NCI-H345 treated with DMSO at 0.1 percent for 48 hours (cell line): Measurements from ENCODE around the gene FEZ2.
"Not testable (repeated sequence)": the region's sequence is repeated elsewhere in the genome, so short reads cannot be mapped to it uniquely, and the experiment has no call there.

ENCODE experiments used
- DNase-seq: peaks from one replicate; lab custom pipeline; 2025; ENCODE audit not compliant: unreplicated experiment; lab: John Stamatoyannopoulos, UW

FEZ2 gene

DNA sequence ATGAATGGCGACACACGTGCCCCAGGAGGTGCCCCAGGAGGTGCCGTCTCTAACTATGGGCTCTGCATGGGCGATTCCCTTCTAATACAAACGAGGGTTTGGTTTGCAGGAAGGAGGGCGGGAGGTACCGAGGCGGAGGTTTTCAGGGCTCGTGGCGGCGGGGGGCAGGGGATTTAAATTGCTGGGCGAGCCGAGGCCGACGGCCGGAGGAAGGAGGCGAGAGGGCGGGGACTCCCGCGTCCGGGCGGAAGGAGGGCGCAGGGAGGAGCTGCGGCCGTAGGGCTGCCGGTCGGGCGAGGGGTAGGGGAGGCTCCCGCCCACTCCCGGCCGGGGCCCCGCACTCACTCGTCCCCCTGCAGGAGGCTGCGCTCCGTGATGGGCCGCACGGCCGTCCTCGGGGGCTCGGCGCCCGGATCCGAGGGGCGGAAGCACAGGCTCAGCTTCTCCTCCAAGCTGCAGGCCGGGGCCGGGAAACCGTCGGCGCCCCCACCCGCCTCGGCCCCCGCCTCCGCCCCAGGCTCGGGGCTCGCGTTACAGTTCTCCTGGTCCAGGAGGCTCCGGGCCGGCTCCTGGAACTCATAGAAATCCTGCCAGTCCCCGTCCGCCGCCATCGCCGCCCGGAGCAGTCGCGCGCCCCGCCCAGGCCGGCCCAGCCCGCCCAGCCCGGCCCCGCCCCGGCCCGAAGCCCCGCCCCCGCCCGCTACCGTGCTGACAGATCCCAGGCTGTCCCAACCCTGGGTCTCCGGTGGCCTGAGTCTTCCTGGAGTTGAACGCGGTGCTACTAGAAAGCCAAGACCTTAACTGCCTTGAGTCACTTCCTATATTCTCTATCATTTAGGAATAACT, at the start of gene FEZ2:
Gene FEZ2, minus strand, starts transcription at position 637 of the 846 bp plus-strand sequence. Its CDS starts 26 bp downstream, at position 611.
- DNase-seq = peak; percentile 42

- DNase-seq = no peak
Observed at GRCh38 chr2:36634981-36635597, 37.1 kb upstream of the FEZ2 start.

DNA sequence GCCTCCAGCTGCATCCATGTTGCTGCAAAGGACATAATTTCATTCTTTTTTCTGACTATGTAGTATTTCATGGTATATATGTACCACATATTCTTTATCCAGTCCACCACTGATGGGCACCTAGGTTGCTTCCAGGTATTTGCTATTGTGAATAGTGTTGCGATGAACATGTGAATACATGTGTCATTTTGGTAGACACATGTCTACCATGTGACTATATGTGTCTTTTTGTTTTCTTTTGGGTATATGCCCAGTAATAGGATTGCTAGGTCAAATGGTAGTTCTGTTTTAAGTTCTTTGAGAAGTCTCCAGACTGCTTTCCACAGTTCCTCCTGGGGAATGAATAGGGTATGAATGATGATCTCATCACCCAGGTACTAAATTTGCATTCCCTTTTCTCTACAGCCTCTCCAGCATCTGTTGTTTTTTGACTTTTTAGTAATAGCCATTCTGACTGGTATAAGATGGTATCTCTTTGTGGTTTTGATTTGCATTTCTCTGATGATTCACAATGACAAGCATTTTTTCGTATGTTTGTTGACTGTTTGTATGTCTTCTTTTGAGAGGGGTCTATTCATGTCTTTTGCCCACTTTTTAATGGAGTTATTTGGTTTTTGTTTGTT, 35.6 kb upstream of the FEZ2 start:
- no peak for DNase-seq

- DNase-seq = no peak
Observed at GRCh38 chr2:36626756-36627155, 28.8 kb upstream of the FEZ2 start.

DNA sequence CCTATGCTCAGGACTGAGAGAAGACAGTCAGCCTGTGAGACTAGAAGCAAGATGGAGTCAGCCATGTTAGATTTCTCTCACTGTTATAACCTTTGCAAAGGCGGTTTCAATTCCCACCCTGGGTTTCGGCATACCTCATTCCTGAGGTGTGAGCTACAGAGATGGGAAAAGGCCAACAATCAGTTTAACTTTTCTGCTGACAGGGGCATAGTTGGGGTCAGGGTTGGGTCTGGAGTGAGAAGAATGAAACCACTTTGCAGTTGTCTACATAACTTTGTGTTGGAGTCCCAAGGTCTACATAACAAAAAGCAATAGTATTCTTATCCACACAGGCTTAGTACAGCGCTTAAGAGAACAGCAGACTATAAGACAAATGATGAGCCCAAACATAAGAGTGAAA, 28.1 kb upstream of the FEZ2 start:
- no peak for DNase-seq

DNA sequence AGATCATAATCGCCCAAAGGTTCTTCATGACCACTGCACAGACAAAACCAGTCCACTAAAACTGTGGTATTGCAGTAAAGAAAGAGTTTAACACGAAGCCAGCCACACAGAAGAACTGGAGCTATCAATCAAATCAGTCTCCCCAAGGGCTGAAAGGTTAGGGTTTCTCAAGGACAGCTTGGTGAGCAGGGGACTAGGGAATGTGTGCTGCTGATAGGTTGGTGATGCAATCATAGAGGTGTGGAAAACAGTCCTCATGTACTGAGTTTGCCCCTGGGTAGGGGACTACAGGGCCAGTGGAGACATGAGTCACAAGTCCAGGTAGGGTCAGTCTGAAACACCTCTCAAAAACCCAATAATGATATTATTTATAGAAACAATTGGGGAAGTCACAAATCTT, 27.3 kb upstream of the FEZ2 start:
- DNase-seq = no peak

- DNase-seq = no peak
Observed at GRCh38 chr2:36620321-36620720, 22.4 kb upstream of the FEZ2 start.

DNA sequence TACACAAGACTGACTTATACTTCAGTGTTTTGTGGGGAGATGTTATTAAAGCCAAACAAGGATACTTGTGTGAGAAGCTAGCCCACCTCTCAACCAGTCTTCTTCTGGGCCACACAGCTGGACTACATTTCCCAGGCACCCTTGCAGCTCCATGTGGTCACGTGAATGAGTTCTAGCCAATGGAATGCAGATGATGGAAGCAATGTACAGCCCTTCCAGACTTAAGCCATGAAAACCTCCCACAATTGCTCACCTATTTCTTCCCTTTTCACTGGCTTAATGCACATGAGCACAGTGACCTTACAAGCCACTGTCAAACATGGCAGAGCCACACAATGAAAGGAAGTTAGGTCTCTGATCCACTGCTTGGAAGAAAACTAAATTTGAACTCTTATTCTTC, 20.4 kb upstream of the FEZ2 start:
- no peak for DNase-seq

- no peak for DNase-seq
Observed at GRCh38 chr2:36616947-36617346, 19.0 kb upstream of the FEZ2 start.

GRCh38 chr2:36615222-36615621, 17.3 kb upstream of the FEZ2 start:
- DNase-seq = no peak

GRCh38 chr2:36613801-36614200, 15.8 kb upstream of the FEZ2 start:
- DNase-seq = no peak

- DNase-seq = no peak
Observed at GRCh38 chr2:36611316-36611990, 13.5 kb upstream of the FEZ2 start.

- no peak for DNase-seq
Observed at GRCh38 chr2:36609507-36609906, 11.5 kb upstream of the FEZ2 start.

DNA sequence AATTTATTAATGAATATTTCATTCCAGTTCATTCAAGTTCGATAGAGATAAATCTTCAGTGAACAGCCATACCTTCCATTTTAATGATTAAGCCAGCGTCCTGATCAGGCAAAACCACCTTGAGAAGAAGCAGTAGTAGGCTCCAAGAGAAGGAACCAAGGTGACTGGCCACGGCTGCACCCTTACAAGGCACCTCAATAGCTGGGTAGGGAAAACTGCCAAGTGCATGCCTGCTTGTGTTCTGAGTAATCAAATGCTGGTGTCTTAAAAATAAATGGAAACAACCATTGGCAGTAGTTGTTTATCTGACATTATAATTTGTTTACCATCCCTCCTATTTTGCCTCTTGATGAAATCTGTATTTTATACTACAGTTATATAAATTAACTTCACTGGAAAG, 10.0 kb upstream of the FEZ2 start:
- no peak for DNase-seq

GRCh38 chr2:36606925-36607324, 9.0 kb upstream of the FEZ2 start:
- DNase-seq = no peak

DNA sequence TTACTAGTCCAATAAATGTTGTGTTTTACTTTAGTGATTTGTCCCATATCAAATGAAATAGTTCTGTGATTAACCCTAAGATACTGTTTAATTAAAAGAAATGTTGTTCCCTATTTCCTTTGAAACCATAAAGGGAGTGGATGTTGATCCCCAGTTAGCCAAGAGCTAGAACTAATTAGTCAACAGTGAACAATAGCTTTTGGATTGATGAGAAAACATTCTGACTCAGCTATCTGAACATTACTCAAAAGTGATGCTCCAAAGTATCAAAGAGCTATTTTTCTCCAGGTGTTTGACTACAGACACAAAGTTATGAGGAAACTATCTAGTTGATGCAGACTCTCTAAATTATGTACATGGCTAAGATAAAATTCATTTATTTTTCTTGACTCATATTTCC, 7.3 kb upstream of the FEZ2 start:
- DNase-seq = no peak

- DNase-seq = not testable (repeated sequence)
Observed at GRCh38 chr2:36603629-36604028, 5.7 kb upstream of the FEZ2 start.

GRCh38 chr2:36597003-36597531, 901 bp downstream of the FEZ2 start:
- no peak for DNase-seq

DNA sequence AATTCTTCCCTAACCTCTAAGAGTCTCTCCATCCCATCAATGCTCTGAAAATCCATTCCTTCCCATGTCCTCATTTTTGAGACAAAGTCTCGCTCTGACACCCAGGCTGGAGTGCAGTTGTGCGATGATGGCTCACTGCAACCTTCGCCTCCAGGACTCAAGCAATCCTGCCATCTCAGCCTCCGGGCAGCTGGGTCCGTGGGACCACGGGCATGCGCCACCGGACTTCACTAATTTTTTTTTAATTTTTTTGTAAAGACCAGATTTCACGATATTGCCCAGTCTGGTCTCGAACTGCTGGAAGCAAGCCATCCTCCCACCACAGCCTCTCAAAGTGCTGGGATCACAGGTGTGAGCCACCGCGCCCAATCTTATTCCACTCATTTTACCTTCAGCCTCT, 1.6 kb downstream of the FEZ2 start:
- DNase-seq = no peak

DNA sequence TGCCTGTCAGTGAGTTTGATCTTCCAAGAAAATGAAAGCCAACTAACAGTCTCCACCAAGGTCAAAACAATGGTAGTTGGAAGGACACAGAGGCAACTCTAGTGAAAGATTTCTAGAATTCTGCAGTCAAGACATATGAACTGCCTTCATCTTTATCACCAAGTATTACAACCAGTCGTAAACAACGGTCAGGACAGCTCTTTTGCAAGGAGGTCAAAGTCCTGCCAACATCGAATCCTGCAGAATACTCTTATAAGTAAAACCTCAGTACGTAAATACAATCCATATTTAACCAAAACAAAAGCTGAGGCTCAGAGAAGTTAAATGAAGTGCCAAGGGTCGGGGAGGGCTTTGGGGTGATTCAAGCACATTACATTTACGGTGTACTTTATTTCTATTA, 3.1 kb downstream of the FEZ2 start:
- DNase-seq = no peak

DNA sequence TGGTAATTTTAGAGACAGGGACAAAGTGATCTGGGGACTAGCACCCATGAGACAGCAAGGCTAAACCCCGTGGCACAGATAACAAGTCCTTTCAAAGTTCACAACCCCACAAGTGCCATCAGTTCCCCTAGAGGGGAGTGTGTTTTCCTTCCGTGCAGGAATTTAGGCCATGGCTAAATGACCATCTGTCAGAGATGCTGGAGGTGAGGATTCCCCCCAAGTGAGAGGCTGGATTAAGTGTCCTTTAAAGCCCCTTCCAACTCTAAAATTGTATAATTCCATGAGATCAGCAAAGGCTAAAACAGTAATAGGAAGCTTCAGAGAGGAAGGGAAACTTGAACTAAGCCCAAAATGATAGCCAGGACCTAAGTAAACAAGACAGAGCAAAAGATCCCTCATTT, 8.7 kb downstream of the FEZ2 start:
- no peak for DNase-seq
